GM12873 (cell line): Measurements from ENCODE around the gene ATP2A1.

Experiments
- CTCF ChIP-seq: IDR thresholded peaks from 2 replicates; pipeline ENCODE4 v1.5.1; 2012; ENCODE audit warnings: low read depth, mild to moderate bottlenecking, moderate library complexity, low read length, control low read depth; ENCODE audit not compliant: insufficient read depth; ENCODE audit errors: missing control alignments

The ATP2A1 gene

GRCh38 chr16:28951410-28951943 lies 73.2 kb downstream of the ATP2A1 start:
- no peak for TF ChIP-seq CTCF
